Frontal cortex (tissue), 4 donors: ENCODE results near the gene CA5A. TPM values are rescaled to one million over a fixed set of nuclear protein-coding genes. Genes with fewer than 3 reads are reported as not detected.
"Not testable (repeated sequence)": the region's sequence is repeated elsewhere in the genome, so short reads cannot be mapped to it uniquely, and the experiment has no call there.

Experiments
- DNase-seq, 2 donors: peaks; one replicate each; pipeline ENCODE4 v3.0.0; 2012; ENCODE audit warnings: low spot score in 2 of 2
- FAIRE-seq: peaks from 2 replicates; lab custom pipeline; 2012; peaks lifted over from hg19 to GRCh38; lab: Jason Lieb, UNC
- total RNA-seq: library from RNA; depleted of rRNA; stranded (reverse); fragments of >200 nt; gene quantifications from one replicate; pipeline ENCODE4 v1.2.3, GENCODE V29; 2014
- donor health status: control.
- donor health status: control.
- donor health status: control.

CA5A gene
- total RNA-seq, 1 donor from 2014 or later = not detected

DNA sequence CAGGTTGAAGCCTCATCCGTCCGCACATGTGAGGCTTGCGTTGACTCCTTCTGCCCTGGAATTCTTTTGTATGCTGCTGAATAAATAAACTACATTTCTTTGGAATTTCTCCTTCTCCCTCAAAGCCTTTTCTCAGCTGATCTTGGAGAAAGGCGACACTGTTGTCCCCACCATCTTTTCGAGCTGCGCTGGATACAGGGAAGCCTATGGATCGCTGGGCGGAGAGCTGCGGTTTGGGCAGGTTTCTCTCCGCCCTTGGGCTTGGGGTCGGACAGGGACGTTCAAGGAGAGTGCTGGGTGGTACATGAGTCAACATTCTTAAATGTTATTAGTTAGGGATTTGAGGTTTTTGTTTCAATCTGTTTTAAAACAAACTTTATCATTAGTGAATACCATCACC, 35.8 kb downstream of the CA5A start:
- FAIRE-seq, DNase-seq: not testable (repeated sequence)

DNA sequence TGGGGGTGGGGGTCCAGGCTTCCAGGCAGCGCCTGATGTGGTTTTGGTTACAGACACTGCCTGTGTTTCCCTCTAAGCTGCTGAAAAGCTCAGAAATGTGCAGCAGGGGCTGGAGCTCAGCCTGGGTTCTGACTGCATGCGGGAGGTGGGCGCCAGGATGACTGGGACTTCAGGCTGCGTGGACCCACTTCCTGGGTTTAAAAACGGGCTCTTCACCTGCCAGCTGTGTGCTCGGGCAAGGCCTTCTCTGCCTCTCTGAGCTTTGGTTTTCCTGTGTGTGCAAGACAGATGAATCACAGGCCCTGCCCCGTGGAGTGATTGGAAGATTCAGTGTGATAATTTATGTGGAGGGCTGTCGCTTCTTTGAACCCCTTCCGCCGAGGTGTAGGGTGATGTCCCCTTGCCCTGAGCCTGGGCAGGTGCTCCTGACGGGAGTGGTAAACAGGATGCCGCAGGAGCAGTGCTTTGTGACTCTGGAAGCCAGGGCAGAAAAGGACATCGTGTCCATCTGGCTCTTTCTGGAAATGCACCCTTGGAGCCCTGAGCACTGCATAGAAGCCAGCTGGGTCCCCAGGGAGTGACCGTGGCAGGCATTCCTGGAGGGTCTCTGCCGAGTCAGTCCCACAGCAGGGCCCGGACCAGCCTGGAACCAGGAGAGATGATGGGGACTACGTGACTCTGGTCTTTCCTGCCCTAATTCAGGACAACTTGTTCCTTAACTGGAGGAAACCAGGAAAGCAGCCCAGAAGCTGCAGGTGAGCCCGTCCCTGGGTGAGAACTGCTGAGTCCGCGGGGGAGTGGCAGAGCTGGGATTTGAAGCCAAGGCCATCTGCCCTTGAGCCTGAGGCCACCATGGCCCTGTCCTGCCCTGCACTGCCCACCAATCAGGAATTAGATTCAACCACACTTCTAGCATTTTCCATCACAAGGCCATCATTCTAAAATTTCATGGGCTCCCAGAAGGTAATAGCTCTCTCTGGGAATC, 38.5 kb downstream of the CA5A start:
- no peak for DNase-seq
- FAIRE-seq = no peak

DNA sequence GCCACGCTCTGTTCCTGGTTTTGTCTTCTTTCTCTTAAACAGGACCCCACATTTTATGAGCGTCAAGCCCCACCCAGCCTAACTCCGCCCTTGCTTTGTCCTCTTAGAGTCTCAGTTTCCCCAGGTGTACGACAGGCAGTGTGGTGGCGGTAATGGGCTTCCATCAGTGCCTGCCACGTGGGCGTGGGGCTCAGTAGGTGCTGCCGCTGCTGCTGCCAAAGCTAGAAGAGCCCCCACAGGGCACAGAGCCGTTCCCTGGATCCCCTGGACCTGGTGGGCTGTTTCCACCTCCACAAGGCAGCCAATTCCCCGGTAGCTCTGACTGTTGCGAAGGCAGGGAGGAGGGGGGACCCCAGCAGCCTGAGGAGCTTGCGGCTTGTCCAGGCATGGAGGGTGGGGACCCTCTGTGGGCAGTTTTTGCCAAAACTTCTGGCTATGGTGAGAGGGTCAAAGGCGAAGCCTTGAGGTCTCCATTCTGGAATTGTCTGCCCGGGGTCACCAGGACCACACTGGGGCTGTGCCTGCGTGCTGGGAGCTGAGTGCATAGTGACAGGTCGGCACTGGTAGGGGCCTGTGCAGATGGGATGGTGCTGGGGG, 39.3 kb downstream of the CA5A start:
- not testable (repeated sequence) for FAIRE-seq, DNase-seq

DNA sequence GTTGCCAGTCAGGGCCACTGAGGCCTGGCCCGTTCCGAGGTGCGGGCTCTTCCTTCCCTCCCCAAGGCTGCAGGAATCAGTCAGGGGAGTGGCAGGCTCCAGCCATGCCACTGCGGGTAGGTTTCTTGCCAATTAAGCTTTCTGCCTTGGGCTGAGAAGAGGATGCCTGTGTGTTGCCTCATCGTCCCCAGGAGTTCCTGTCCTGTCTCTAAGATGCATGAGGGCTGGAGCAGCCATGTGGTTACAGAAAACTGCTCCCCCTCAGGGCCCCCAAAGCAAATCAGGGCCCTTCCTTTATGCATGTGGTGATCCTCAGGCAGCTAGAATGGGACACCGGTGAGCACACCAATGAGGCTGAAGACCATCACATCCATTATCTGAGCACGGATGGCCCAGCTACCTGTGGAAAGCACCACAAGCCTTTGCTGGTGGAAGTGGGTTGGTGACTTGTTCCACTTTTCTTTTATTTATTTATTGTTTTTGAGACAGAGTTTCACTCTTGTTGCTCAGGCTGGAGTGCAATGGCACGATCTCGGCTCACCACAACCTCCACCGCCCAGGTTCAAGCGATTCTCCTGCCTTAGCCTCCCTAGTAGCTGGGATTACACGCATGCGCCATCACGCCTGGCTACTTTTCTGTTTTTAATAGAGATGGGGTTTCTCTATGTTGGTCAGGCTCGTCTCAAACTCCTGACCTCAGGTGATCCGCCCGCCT, 40.0 kb downstream of the CA5A start:
- DNase-seq, FAIRE-seq: not testable (repeated sequence)

DNA sequence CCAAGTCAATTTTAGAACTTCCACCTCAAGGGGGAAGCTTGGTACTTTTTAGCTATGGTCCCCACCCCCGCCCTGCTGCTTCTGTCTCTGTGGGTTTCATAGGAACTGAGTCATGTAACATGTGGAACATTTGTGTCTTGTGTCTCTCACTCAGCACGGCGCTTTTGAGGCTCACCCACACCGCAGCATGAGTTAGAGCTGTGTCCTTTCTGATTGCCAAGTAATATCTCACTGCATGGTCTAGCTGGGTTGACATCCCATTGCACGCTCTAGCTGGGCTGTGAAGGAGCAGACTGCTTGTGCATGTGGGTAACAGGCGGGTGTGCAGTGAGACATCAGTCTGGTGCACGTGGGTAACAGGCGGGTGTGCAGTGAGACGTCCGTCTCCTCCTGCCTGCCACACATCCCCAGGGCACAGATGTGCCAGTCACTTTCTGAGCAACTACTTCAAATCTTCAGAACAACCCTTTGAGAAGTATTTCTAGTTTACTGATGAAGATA, 40.6 kb downstream of the CA5A start:
- DNase-seq = no peak

DNA sequence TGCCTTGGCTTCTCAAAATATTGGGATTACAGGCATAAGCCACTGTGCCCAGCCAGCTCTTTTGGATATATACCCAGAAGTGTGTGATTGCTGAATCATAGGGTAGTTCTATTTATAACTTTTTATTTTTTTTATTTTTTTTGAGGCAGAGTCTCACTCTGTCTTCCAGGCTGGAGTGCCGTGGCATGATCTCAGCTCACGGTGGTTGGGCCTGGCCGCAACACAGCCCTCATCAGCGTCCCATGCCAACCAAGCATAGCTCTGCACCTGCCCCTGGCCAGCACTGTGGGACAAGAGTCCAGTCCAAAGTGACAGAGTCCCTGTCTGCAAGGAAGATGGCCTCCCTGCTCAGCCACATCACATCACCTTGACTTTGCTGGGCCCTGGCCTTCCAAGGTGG, 42.3 kb downstream of the CA5A start:
- FAIRE-seq, DNase-seq: not testable (repeated sequence)

More for the DNA sequence above, 40.6 kb downstream of the CA5A start:
- FAIRE-seq = no peak

DNA sequence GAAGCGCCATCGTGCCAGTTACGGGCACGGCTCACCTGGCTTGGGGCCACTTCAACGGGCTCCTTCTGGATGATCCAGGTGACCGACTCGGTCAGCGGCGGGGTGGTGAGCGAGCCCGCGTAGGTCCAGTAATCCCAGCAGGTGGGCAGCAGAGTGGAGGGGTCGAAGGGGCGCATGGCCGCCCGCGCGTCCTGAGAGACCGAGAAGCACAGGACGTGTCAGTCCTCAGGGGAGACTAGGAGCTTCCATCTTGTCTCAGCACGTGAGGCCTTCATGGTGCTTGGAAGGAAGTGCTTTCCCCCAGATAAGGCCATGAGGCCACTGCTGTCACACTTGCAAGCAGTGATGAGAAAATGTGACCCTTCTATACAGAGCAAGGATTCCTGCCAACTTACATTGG, 44.6 kb downstream of the CA5A start:
- FAIRE-seq (no peak), DNase-seq (no peak)

DNA sequence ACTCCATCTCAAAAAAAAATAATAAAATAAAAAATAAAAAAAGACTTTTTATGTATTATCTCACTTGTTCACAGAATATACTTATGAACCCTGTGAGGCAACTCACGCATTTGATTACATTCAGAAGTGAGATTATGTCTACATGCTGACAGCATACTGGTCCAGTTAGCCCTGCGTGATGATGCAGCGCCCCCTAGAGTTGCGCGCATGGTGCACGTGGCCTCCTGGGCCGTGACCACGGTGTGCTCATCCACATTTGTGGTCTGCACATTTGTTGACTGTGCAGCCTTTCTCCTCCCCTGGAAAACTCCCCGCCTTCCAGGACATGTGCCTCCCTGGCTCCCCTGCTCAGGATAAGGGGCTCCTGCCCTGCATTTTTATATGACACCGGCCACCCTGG, 46.6 kb downstream of the CA5A start:
- not testable (repeated sequence) for FAIRE-seq, DNase-seq

DNA sequence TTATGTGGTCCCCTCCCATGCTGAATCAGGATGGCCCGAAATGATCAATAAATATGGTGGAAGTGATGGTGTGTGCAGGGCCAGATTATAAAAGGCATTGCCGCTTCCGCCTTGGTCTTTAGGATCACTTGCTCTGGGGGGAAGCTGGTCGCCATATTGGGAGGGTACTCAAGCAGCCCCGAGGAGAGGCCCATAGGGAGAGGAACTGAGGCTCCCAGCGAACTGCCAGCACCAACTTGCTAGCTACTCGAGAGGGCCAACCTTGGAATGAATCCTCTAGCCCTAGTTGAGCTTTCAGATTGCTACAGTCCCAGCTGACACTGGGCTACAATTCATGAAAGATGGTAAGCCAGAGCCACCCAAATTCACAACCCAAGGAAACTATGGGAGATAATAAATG, 48.0 kb downstream of the CA5A start:
- not testable (repeated sequence) for FAIRE-seq, DNase-seq

DNA sequence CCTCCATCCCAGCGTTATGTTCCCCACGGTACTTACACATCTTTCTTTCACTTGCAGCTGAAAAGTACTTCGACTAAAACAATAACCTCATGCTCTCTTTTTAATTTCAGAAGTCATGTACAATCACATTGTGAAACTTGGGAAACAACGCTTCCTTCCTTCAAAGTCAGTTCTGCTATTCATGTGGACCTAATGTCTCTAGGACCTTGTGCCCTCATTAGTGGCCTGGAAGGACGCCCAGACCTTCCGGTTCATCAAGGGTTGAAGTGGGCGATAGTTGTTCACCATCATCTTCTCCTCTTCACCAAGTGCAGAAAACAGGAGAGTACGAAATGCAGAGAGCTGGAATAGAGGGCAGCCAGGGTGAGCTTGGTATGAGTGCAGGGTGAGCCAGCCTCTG, 48.4 kb downstream of the CA5A start:
- FAIRE-seq, DNase-seq: not testable (repeated sequence)

DNA sequence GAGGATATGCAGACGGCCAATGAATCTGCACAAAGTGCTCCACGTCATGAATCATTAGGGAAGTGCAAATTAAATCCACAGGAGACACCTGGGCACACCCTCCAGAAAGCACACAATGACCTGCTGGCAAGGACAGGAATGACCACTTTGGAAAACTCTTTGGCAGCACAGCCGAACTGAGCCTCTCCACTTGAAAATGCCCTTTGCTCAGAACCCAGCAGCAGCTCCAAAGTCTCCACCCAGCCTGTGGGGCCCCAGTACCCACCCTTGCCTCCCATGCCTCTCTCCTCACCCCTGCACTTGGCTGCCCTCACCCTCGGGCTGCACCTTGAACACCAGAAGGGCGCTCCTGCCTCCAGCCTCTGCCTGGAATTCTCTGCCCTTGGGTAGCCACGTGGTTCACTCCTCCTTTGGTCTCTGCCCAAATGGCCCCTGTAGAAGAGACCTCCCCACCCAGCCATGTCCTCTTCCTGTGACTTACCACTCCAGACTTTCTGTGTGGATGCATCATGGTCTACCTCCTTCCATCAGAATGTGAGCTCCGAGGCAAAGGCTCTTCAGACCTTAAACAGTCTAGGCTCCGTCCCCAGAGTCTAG, 50.9 kb downstream of the CA5A start:
- FAIRE-seq, DNase-seq: not testable (repeated sequence)

DNA sequence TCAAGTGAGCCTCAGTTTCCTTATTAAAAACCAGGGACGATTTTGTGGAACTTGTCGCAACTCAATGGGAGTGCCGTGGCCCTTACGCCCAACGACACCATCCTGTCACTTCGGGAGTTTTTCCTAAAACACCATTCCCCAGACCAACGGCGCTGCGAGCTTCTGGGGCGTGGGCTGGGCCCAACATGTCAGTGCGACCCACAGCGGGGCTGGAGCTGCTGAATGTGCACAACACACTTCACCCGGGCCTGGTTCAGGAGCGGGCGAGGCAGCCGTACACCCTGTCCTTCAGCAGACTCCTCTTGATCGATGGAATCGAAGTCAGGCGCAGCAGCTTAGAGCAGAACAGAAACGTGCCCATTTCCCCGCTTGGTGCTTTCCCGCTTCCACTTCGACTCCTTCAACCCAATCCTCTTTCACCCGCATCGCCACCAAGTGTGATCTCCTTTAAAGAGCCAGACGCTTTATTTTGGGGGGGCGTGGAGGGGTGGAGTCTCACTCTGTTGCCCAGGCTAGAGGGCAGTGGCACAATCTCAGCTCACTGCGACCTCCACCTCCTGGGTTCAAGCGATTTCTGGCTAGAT, 53.8 kb downstream of the CA5A start:
- DNase-seq (no peak), FAIRE-seq (no peak)

DNA sequence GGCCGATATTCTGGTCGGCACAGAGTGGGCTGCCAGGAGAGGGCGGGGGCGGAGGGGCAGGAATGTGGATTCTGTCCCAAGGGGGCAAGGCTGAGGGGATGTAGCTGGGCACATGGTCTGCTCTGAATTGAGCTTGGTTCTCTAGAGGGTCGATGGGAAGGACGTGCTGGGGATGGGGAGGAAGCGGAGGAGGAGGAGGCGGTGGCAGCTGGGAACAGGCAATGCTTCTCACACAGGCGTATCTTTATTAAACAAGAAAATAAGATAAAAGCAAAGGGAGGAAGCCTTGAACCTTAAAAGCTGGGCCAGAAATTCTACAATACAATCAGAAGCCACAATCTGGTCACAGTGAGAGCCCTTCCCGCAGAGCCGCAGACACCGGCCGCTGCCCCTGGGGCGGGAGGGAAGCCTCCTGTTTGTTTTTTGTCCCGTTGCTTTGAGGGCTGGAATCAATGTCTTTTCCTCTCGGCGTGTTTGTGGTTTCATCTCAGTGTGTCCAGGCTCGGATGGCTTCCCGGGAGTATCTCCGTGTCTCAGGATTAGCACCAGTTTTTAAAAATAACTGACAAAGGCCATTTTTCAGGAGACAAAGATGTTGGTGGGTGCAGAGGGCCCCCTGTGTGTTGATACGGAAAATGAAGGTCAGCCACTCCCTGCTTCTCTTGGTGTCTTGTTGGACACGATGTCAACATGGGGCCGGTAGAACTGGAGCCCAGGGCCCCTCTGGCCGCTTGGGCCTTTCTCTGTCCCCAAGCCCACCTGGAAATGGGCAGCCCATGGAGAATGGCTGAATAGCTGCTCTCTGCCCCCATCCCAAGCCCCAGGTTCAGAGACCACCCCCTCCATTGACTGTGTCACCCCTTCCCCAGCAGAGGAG, 54.8 kb downstream of the CA5A start:
- no peak for DNase-seq
- FAIRE-seq = no peak

DNA sequence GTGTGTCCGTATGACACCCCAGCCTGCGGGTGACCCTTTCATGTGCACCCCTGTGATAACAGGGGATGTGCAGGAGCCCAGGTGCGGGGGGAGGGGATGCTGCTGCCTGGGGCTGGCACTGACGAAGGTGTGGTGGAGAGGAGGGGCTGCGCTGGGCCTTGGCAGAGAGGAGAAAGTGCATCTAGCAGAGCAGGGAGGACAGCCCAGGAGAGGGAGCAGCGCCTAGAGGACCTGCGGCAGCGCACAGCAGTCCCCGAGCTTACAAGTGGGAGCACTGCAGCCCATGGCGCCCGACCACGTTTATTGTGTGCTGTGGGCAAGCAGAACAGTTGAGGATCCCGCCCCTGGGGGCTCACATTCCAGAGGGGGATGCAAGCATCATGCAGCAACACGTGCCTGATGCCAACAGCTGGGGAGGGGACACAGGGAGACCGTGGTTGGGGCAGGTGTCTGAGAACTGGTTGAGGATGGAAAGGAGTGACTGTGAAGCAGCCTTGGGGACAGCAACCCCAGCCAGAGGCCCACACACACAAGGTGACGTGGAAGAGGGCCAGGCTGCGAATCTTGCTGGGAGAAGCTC, 56.1 kb downstream of the CA5A start:
- DNase-seq (no peak), FAIRE-seq (no peak)

DNA sequence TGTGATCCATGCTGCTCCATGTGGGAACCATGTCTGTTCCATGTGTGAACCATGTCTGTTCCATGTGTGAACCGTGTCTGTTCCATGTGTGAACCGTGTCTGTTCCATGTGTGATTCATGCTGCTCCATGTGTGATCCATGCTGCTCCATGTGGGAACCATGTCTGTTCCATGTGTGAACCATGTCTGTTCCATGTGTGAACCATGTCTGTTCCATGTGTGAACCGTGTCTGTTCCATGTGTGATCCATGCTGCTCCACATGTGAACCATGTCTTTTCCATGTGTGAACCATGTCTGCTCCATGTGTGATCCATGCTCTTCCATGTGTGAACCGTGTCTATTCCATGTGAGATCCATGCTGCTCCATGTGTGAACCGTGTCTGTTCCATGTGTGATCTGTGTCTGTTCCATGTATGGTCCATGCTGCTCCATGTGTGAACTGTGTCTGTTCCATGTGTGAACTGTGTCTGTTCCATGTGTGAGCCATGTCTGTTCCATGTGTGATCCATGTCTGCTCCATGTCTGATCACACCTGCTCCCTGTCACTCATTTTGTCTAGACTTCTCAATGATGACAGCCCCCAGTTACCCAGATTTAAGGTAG, 56.8 kb downstream of the CA5A start:
- FAIRE-seq, DNase-seq: not testable (repeated sequence)

DNA sequence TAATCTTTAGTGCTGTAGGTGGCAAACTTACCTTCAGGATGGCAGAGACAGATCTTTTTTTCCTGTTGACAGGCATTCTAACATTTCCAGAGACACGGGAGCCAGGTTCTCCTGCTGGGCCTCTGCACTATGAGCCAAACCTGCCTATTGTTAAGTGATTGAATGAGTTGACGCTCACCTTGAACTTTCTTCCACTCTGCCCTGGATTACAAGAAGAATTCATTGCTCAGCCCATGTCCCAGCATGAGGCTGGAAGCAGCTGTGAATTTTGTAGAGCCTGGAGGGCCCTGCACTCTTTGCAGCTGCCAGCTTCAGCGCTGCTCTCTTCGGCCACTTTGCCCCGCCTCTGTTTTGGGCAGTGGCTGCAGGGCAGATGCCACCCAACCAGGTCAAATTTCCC, 57.6 kb downstream of the CA5A start:
- DNase-seq = no peak
- FAIRE-seq = no peak

DNA sequence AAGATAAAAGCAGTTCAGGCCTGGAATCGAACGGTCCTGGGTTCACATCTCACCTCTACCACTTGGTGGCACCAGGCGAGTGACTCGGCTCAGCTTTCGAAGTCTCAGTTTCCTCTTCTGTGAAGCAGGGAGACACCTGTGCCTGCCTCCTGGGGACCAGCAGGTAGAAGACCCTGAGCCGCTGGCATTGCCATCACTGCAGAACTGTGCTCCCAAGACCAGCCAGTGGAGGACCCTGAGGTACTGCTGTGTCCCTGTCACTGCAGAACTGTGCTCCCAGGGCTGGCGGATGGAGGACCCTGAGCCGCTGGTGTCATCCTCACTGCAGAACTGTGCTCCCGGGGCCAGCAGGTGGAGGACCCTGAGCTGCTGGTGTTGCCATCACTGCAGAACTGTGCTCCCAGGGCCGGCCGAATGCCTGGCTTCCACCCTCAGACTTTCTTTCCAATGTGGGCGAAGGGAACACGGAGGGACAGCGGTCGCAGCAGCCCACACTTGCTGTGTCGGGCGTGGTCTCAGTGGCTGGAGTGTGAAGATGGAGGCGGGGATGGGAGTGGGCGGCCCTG, 58.3 kb downstream of the CA5A start:
- DNase-seq (no peak), FAIRE-seq (no peak)
